Measurements from ENCODE around the gene ESYT3.
"Not testable (repeated sequence)": the region's sequence is repeated elsewhere in the genome, so short reads cannot be mapped to it uniquely, and the experiment has no call there.

ESYT3 gene

DNA sequence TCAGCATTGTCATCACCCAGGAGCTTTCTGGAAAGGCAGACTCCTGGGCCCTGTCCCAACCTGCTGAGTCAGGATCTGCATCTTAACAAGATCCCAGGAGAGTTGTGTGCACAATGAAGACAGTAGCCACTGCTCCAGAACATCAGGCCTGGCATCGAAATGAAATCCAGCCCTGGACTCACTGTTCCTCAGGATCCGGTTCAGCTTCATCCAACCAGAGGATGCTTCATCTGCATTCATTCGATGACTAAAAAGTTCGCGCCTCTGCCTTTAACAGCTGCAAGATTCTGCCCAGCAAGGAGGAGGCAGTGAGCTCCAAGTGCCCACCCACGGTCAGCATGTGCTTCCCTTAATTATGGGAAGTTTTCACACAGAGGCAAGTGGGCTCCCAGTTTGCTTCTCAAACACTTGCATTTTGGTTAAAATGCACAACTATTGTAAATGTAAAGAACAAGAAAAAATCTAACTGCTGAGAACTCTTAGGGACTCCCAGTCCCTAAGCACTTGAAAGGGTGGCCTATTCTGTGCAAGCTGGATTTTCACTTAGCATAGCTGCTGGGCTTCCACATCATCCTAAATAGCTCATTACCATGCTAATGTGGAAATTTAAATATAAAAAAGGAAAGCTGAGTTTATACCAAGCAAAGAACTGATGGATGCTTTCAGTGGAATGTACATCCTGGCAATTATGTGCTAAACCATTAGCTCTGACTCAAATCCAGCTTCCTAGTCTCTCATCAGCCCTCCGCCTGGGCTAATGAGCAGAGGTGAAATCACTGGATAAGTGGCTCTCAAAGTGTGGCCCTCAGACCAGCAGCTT is 25.5 kb upstream of the ESYT3 start:
- DNase-seq = no peak

DNA sequence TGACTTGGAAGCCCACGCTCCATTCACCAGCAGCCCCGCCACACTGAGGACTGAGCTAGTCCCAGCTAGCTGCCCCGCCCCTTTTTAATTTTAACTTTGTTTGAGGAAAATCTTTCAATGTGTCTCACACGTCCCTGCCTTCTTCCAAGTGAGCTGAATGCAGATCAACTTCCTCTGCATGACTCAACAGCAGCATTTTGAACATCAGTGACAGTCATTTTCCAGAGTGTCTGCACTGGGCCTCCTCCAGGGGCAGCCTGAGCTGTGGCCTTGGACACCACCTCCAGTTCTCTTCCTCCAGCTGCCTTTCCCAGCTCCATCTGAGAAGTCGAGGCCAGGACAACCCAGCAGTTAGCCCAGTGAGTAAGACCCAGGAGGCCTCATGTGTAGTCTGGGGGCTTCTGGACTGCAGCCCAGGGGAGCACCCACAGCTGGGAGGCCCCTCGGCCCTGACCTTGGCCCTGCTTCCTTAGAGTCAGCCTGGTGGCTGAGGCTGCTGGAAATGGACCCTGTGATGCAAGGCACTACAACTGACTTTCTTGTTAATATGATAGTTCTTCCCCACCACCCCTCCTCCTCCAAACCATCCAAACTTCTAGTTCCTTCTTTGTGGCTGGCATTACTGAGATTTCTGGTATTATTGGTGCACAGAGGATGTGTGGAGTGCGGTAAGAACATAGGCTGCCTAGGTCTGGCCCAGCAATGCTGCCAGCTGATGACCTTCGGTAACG is 21.4 kb upstream of the ESYT3 start:
- no peak for DNase-seq

DNA sequence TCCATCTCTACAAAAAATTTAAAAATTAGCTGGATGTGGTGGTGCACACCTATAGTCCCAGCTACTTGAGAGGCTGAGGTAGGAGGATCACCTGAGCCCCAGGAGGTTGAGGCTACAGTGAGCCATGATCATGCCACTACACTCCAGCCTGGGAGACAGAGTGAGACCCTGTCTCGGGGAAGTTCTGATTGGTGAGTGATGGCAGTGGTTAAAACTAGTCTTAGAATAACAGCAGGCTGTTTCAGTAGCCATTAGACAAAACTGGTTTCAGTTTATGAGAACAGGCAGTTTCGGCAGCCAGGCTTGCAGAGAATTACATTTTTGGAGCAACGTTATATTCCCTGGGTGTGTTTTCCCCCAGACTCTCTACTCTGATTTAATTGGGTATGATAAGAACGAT is 18.2 kb upstream of the ESYT3 start:
- DNase-seq = not testable (repeated sequence)

DNA sequence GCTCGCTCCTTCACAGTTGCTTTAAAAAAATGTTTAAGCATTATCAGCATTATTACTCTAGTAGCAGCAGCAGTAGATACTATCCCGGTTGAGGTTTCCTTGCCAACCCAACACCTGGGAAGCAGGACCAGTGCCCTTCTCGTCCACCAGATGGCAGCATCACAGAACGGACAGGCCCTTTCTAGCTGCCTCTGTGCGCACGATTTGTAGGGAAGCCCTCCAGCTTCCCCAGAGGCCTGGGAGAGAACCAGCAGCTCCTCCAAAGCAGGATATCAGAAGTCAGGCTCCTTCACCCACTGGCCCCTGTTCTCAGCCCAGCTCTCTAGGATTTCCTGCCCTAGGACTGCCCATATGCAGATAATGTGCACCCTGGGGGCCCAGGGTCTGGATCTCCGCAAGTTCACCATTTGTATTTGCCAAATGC is 16.8 kb upstream of the ESYT3 start:
- peak; percentile 73 to 90 for DNase-seq

DNA sequence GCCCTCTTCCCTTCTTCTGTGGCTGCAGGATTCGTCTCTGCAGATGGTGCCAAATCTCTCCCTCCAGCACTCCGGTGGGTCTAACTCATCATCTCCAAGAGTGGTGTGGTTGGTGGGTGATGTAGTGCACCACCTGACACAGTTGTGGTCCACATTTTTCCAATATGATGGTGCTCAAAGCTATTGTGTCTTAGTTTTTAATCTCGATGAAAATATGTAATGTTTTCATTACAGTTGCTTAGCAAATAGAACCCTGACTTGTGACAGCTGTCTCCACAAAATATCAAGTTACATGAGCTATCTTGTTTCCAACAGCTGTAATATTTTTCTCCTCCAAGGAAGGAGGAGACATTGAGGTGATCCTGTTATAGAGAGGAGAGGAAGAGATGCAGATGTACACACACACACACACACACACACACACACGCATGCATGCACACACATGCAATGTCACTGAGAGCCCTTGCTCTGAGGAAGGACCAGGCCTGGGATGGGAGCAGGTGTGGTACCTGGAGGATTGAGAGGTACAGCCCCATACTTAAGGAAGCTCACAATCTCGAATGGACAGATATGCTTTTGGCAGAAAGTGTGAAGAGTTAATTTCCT is 15.7 kb upstream of the ESYT3 start:
- DNase-seq = no peak

DNA sequence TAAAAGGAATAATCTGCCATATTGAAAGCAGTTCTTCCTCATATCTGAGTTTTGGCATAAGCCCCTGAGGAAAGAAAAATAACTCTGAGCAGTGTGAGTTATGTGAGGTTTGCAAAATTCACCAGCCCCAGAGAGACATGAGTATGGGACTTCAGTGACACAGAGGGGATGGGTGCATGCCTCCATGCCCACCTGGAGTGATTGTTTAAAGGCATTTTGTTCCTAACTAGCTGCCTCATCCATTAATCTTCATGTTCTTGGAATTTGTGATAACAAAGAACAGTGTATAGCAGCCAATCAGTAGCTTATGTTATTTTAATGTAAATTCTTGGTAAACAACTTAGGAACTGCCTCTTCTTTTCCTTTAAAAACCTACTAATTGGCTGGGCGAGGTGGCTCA is 11.1 kb upstream of the ESYT3 start:
- no peak for DNase-seq

DNA sequence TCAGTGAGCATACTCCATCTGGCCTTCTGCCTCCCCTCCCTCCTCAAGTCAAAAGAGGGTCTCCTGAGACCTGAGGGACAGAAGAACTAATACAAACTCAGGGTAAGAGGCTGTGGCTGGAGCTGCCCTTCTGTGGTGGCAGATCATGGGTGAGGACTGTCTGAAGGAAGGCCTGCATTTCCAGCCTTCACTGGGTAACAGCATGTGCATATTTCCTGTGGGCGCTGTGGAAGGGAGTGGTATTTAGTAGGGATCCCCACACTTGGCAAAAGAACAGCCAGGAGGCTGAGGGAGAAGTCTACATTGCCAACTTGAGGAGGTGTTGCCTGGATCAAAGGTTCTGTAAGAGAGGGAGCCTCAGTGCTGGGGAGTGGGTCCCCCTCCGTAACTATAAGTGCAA is 10.1 kb upstream of the ESYT3 start:
- no peak for DNase-seq

DNA sequence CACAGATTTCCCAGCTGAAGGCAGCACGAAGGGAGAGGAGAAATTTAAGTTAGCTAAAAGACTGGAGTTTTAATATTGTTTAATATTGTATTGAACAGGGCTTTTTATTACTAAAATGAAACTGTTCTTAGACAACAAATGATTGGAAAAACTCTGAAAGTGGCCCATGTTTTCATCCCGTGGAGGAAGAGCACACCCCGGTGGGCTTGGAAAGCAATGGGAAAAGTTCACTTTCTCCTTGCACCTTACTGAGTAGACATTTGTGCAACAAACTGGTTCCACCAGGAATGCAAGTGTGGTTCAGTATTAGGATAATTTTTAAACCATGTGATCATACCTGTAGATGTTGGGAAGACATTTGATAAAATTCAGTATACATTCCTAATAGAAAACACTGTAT is 8.2 kb upstream of the ESYT3 start:
- DNase-seq = peak in 1 of 2 experiments; percentile 19

DNA sequence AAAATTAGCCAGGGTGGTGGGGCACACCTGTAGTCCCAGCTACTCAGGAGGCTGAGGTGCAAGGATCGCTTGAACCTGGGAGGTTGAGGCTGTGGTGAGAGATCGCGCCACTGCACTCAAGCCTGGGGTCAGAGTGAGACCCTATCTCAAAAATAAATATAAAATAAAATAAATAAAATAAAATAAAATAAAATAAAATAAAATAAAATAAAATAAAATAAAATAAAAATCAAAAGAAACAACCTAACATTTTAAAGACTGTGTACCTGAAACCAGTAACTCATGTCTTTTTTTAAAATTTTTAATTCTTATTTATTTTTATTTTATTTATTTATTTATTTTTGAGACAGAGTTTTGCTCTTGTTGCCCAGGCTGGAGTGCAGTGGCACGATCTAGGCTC is 7.7 kb upstream of the ESYT3 start:
- not testable (repeated sequence) for DNase-seq

DNA sequence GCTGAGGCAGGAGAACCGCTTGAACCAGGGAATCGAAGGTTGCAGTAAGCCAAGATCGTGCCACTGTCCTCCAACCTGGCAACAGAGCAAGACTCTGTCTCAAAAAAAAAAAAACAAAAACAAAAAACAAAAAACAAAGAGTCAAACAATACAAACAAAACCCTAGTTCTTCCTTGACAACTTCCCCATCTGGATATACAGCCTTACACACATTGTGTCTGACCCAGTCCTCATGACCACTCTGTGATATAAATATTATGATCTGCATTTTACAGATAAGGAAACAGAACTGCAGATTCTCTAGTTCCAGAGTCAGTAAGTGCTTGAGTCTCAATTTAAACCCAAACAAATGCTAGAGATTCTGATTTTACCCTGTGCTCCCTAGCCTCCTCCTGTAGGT is 4.8 kb upstream of the ESYT3 start:
- no peak for DNase-seq

DNA sequence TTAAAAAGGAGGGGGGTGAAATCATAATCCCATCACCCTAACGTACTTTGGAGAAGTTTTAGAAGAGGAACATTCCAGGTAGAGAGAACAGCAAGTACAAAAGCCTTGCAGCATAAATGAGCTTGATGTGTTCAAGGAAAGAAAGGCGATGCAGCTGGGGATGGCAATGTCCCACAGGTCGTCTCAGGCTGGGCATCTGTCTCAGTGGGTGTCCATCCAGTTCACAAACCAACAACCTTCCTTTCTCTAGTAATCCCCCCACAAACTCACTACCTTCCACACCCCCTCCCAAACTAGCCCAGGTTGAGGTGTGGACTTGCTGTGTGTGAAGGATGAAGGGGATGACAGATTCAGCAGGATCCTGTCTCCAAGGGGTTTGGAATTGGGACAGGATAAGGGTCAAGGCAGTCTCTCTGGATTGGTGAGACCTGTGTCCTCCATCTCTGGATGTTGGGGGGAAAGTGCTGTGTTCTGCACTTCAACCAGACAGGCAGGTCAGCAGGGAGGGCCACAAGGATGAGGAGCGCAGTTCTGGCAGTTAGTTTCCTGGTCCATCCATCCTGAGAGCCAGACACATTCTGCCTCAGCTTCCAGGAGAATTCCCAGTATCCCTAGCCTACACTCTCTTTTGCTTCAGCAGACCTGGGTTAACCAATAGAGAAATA is 1.7 kb upstream of the ESYT3 start:
- DNase-seq = no peak

DNA sequence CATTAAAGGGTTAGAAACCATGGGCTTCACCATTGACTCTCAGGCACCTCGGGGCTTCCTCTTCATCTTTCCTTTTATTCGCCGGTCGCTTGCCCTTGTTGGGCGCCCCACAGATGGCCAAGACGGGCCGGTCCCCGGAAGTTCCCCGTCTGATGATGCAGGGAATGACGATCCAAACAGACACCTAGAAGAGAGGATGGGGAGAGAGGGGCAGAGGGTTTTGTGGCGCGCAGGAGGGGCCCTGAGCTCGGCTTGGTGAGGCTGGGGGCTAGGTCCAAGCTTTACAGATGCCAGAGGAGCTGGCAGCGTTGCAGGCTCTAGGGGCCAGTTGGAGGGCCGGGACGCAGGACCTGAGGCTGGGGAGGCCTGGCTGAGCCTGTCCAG is 532 bp upstream of the ESYT3 start:
- no peak for DNase-seq

DNA sequence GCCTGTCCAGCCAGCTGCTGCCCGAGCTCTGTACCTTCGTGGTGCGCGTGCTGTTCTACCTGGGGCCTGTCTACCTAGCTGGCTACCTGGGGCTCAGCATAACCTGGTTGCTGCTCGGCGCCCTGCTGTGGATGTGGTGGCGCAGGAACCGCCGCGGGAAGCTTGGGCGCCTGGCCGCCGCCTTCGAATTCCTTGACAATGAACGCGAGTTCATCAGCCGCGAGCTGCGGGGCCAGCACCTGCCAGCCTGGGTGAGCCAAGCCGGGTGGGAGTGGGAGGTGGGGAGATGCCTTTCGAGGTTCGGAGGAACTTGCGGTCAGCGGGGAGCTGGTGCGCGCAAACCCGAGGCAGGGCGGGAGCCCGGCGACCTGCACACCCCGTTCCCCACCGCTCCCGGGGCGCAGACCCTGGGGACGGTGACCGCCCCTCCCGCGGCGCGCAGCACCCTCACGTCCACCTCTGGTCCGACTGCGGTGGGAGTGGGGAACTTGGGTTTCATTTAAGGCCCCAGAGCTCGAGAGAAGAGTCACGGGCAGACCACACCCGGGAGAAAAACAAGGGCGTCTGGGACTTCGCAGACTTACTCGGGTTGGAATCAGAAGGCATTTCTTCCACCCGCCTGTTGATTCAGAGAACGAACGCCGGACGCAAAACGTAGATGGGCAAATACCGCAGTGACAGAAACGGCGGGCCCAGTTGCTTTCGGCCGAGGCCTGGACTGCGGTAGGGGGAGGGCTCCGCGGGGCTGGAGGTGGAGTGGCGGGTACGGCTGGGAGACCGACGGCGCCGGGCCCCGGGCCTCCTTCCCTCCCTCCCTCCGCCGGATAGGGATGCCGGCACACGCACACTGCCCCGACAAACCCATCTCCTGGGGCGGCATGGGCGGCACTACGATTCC is 708 bp downstream of the ESYT3 start:
- no peak for DNase-seq

DNA sequence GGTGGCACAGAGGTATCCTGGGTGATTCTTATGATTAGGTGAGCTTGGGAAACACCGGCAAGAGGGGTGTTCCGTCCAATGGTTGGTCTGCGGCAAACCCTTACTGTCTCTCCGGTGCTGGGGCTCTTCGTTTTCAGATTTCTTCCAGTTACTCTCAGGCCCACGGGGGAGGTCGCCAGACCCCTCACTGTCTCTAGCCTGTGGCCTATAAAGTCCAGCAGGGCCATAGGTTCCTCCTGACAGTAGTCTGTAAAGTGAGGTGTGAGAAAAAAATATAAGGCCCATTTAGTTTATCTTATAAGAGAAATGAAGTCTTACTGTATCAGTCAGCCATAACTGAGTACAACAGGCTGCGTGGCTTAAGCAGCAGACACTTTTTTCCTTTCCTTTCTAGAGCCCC is 1.4 kb downstream of the ESYT3 start:
- no peak for DNase-seq

DNA sequence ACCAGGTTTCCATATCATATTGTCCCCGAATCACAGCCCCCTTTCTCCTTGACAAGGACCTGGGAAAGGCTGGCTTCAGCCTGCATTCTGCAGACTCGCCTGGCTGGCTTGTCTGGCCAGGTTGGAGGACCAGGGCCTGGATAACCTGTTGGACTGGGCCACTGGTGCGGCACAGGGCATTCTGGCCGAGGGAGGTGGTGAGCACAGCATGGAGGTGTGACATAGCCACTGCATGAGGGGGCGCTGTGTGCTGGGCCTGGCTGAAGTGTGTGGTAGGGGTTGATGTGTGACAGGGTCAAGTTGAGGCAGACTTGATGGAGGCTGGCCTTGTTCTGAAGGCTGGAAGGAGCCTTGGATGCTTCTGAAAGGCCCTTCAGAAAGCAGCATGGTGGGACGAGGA is 2.9 kb downstream of the ESYT3 start:
- DNase-seq = no peak

DNA sequence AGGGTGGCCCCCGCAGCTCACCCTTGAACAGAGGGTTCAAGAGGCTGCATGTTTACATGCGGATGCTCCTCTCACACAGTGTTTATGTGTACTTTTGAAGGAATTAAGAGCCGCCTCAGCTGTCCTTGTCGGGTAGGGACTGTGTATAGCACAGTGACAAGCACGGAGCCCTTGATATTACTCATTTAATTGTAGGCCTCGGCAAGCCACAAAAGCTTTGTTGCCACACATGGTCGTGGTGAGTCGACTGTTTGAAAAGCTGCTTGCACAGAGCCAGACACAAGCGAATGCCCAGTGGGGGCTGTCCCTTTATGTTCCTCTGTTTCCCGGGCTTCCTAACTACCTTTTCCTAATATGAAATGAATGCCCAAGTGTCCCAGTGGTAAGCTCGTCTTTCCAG is 4.5 kb downstream of the ESYT3 start:
- DNase-seq = no peak

DNA sequence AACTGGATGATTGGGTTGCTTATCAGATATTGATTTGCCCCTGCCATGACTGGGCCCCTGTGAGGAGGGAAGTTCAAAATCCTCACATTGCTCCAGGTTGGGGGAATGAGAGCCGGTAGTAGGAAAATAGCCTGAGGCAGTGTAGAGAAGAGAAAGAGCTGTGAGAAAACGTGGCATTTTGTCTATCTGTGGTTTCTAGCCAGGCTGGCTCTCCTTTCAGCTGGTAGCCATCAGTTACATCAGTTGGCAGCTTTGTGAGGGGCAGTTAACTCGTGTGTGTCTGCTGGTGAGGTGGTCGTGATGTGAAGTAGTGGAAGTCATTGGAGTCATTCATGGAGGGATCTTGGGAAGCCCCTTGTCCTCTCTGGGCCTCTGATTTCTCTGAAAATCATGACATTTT is 5.2 kb downstream of the ESYT3 start:
- no peak for DNase-seq

DNA sequence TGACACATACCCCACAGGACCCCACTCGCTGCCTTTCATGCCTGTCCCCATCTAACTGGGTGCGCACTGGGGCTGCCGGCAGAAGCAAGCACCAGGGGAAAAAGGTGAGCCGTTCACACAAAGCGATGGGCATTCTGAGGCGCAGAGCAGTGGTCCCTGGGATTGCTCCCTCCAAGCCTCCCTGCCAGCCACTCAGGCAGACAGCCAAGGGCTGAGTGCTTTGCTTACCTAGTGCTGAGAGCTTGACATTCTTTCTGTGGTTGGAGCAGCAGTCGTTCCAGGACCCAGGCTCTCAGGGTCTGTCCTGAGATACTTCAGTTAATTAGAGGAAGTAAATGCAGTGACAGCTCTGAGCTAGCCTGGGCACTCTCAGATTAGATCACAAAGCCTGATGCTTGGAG is 5.7 kb downstream of the ESYT3 start:
- DNase-seq = peak in 1 of 2 experiments; percentile 27

DNA sequence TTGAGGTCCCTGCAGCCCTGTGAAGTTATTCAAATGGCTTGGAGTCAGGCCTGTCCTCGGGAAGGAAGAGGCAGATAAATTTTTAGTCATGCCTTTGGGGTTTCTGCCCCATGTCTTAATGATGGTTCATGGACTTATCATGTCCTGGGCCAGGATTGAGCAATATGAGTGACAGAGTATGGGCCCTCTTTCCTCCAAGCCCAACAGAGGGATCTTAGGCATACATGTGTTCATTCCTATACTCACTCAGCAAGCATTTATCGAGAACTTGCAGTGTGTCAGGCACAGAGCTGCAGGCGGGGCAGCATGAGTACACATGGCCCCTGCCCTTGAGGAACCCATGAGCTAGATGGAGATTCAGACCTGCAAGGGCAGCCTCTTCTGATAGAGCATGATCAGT is 6.2 kb downstream of the ESYT3 start:
- DNase-seq = no peak

DNA sequence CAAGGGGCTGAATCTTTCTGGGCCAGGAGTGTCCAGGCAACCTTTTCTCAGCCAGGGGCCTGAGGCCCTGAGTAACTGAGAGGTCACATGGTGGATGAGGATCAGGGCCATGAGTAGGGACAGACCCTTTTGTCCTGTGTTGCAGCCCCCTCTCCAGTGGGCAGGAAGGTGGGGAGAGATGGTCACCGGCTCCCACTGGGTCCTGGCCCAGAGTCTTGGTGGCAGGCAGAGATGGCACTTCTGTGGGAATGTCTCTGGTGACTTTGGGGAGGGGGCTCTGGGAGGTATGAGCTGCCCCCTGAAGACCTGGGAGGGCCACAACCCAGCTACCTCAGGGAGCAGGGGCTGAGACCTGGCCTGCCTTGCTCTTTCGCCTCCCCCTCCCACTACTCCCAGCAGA is 6.8 kb downstream of the ESYT3 start:
- DNase-seq = no peak

DNA sequence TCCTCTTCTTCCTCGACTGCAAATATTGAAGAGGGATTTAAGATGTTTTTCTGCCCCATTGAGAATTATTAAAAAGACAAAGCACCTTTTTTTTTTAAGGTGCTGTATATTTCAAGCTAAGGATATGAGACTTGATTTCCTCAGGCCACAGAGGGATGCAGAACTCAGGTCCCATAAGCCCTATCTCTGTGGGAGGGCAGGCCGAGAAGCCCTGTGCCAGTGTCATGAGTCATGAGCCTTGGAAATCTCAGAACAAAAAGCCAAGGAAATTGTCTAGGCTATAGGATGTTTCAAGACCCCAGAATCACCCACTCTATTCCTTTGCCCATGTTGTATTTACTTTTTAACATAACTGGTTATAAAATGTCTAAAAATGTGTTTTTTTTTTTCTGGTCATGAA is 7.3 kb downstream of the ESYT3 start:
- peak in 1 of 2 experiments; percentile 18 for DNase-seq

DNA sequence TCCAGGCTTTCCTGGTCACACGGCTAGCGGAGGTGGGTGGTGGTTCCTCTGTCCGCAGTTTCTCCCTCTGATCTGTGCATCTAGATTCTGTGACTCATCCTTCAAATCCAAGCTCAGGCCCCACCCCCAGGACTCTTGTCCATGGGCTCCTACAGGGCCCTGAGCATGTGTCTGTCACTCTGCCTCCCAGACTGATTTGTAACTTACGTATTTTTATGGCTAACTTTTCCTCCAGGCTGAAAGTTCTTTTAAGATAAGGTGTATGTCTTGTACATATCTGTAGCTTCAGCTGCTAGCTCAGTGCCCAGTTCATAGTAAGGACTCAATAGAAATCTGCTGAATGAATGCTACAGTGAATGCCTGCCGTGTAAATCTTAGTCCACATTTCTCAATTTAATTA is 8.0 kb downstream of the ESYT3 start:
- DNase-seq = peak in 1 of 2 experiments; percentile 30

All from NCI-H446 (cell line).